Body of pancreas (tissue), 4 donors: ENCODE measurements around the gene MMP23B. TPM values are rescaled to one million over a fixed set of nuclear protein-coding genes. Genes with fewer than 3 reads are reported as not detected.
"Not testable (repeated sequence)": the region's sequence is repeated elsewhere in the genome, so short reads cannot be mapped to it uniquely, and the experiment has no call there.

Source experiments
- ATAC-seq: fragments of 150-250 bp; one replicate; pipeline ENCODE4 v1.9.1; 2016
- DNase-seq, 4 donors: peaks; one replicate each; pipeline ENCODE4 v3.0.0-alpha.2; 2019
- H3K27ac ChIP-seq, 4 donors: fragments of 200-600 bp; sonication (generic); 1 replicate in 3 of 4; 2 replicates in 1 of 4; pipeline versions ENCODE4 v1.5.1 to v1.6.1; 2016 to 2019; ENCODE audit warnings: mild to moderate bottlenecking in 1 of 4, mixed read lengths in 1 of 4, moderate library complexity in 1 of 4
- H3K27me3 ChIP-seq, 2 donors: fragments of 200-600 bp; sonication (generic); one replicate each; pipeline ENCODE4 v1.6.0; 2016; ENCODE audit warnings: mild to moderate bottlenecking in 1 of 2
- H3K36me3 ChIP-seq, 2 donors: fragments of 200-600 bp; sonication (generic); replicated peaks in 1 of 2; 2 replicates each; pipeline ENCODE4 v1.5.1; 2016; ENCODE audit warnings: low read depth in 2 of 2; ENCODE audit not compliant: insufficient read depth in 1 of 2
- H3K4me1 ChIP-seq: fragments of 200-600 bp; sonication (generic); one replicate; pipeline ENCODE4 v1.6.0; 2016
- H3K4me3 ChIP-seq, 2 donors: fragments of 200-600 bp; sonication (generic); 1 replicate in 1 of 2; 2 replicates in 1 of 2; pipeline ENCODE4 v1.5.1; 2016 to 2019
- H3K9me3 ChIP-seq, 3 donors: fragments of 200-600 bp; sonication (generic); 1 replicate in 2 of 3; 2 replicates in 1 of 3; pipeline ENCODE4 v1.5.1; 2016
- CTCF ChIP-seq, 7 experiments: fragments of 450-650 bp in 4 of 7; fragments of 200-600 bp in 3 of 7; sonication (generic) in 3 of 7; IDR thresholded peaks; one replicate each; pipeline ENCODE4 v1.5.1; 2016 to 2019; ENCODE audit warnings: antibody characterized with exemption in 7 of 7
- POLR2A ChIP-seq, 3 donors: fragments of 450-650 bp; IDR thresholded peaks; one replicate each; pipeline ENCODE4 v1.6.1; 2016; ENCODE audit warnings: antibody characterized with exemption in 3 of 3, mild to moderate bottlenecking in 2 of 3
- WGBS, 2 donors: methylation state at CpG; one replicate each; pipeline ENCODE4 v1.1.5; 2017; 5-methylcytosine and 5-hydroxymethylcytosine counted together
- intact Hi-C: fragments of 100-400 bp; cut with DNase I; formaldehyde crosslinking; loops from one replicate; pipeline ENCODE4 v1.15.1; 2023
- total RNA-seq, 2 donors: library from RNA; depleted of rRNA; stranded (reverse); fragments of >200 nt; gene quantifications; one replicate each; pipeline ENCODE4 v1.1.0, GENCODE V29; 2016

Gene MMP23B
- total RNA-seq, 2 donors from 2014 or later: 0.99 to 1.8 TPM

GRCh38 chr1:1593834-1594601, 38.0 kb upstream of the MMP23B start:
- no peak for DNase-seq

GRCh38 chr1:1594602-1595260, 37.2 kb upstream of the MMP23B start:
- Histone ChIP-seq H3K27me3 (no peaks in the 10 kb centered on the region), H3K9me3 (no peaks in the 10 kb centered on the region), H3K36me3 (no peaks in the 10 kb centered on the region), H3K4me3 (no peak overlapping the region), H3K27ac (no peak overlapping the region), H3K4me1 (peaks cover 21% of the 10 kb centered on the region)
- TF ChIP-seq CTCF (IDR thresholded peaks at IDR 0.05): no peak
- TF ChIP-seq POLR2A (IDR thresholded peaks at IDR 0.05): no peak
- ATAC-seq: no peak
- no peak for DNase-seq
- intact Hi-C loops: no loop called here
- WGBS, 2 donors: 51 to 54% methylated on average over 5 to 10 of the region's 10 CpGs

More at GRCh38 chr1:1593834-1594601, 38.0 kb upstream of the MMP23B start:
- 72 to 77% methylated on average over 15 to 24 of the region's 24 CpGs for WGBS, 2 donors
- H3K36me3 ChIP-seq: no peaks in the 10 kb centered on the region
- intact Hi-C loops: no loop called here
- no peak for ATAC-seq
- TF ChIP-seq CTCF (IDR thresholded peaks at IDR 0.05) (no peak), POLR2A (IDR thresholded peaks at IDR 0.05) (no peak)
- H3K4me1 ChIP-seq: peaks cover 17% of the 10 kb centered on the region
- no peak overlapping the region for H3K27ac ChIP-seq
- no peak overlapping the region for H3K4me3 ChIP-seq
- H3K9me3 ChIP-seq: no peaks in the 10 kb centered on the region
- no peaks in the 10 kb centered on the region for H3K27me3 ChIP-seq

GRCh38 chr1:1595341-1595740, 36.6 kb upstream of the MMP23B start:
- H3K27me3 ChIP-seq, H3K36me3 ChIP-seq, H3K9me3 ChIP-seq, ATAC-seq, H3K4me3 ChIP-seq, intact Hi-C loops, H3K27ac ChIP-seq, DNase-seq: not testable (repeated sequence)
- 64 to 69% methylated on average over 2 of the region's 2 CpGs for WGBS, 2 donors
- H3K4me1 ChIP-seq: peaks cover 23% of the 10 kb centered on the region

GRCh38 chr1:1596493-1597274, 35.3 kb upstream of the MMP23B start:
- DNase-seq (peak in 1 of 4 donors; percentile 10), ATAC-seq (no peak)
- H3K4me3 ChIP-seq: no peak overlapping the region
- no peaks in the 10 kb centered on the region for H3K36me3 ChIP-seq
- intact Hi-C loops: no loop called here
- no peaks in the 10 kb centered on the region for H3K27me3 ChIP-seq
- H3K4me1 ChIP-seq: peaks cover 26% of the 10 kb centered on the region
- H3K27ac ChIP-seq: no peak overlapping the region
- 54 to 74% methylated on average over 4 to 12 of the region's 12 CpGs for WGBS, 2 donors
- no peaks in the 10 kb centered on the region for H3K9me3 ChIP-seq
- no peak for TF ChIP-seq CTCF (IDR thresholded peaks at IDR 0.05)
- TF ChIP-seq POLR2A (IDR thresholded peaks at IDR 0.05): no peak
